SK-MEL-5 (cell line): ENCODE results near the gene PPP3CA. TPM values are rescaled to one million over a fixed set of nuclear protein-coding genes. Genes with fewer than 3 reads are reported as not detected.
A peak's percentile ranks its signal among the peaks of the same experiment; 100 is the strongest.
"Not testable (repeated sequence)": the region's sequence is repeated elsewhere in the genome, so short reads cannot be mapped to it uniquely, and the experiment has no call there.

Source experiments
- DNase-seq: peaks from one replicate; pipeline ENCODE4 v3.0.0-alpha.2; 2016; ENCODE audit warnings: low read depth, low spot score
- in situ Hi-C: cut with HindIII; loops from 2 replicates; pipeline ENCODE4 v1.10.0; 2016; ENCODE audit warnings: low sequenced_read_pairs, high pct_unique_total_duplicates, low pct_unique_long_range_greater_than_20kb
- total RNA-seq: library from RNA; depleted of rRNA; stranded (reverse); fragments of >200 nt; shearing (Covaris generic); gene quantifications from 2 replicates; pipeline ENCODE4 v1.2.3, GENCODE V29; 2014

The PPP3CA gene
- total RNA-seq, 1 experiment from 2014 or later: 9.7 TPM

DNA sequence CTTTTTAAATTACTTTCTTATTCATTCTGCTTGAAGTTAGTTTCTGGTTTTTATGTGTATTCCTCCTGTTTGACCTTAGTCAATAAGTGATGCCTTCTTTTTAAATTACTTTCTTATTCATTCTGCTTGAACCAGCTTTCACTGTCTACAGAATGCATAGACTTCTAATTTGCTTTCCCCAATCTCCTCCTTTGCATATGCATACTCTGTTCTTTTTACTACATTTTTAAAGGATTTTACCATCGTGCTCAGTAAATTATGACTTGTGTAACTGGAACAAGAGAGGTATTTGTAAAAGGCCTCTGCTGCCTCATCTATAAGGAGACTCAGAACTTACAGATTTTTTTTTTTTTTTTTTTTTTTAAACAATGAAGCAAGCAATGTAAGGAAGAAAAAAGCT lies 228.7 kb downstream of the PPP3CA start:
- DNase-seq: no peak
- in situ Hi-C loops: no loop called here

DNA sequence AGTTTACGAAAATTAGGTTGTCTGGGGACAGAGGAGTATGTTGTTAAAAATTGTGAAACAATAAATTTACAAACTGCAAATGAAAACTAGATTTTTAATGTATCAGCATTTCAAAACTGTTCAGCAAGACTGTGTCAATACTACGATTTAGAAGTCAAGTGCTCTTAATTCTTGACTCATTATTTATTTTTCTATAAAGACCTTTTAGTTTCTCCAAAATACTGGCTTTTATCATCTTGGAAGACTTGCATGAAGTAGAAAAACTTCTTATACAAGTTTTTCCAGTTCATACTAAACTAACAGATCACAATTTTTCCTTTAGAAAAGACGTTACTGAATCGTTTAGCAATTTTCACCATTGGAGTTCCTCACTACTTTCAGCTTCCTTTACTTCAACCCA lies 231.4 kb downstream of the PPP3CA start:
- no peak for DNase-seq
- in situ Hi-C loops: no loop called here

DNA sequence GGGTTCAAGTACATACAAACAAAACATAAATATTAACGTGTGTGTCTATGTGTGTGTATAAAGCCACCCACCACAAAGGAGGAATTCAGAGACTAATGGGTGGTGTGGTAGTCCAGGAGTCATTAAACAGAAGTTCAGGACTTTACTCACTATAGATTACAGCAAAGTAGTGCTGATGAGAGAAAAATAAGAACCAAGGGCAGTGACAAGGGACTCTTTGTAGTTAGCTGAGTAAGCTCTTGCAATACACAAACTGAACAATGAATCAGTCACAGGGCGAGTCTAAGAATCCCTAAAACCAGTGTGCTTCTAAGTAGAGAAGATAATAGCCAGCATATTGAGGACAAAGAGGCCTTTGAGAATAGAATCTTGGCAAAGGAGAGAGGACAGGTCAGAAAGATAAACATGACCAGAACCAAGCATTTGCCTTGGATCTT lies 232.4 kb downstream of the PPP3CA start:
- peak; percentile 96 for DNase-seq
- in situ Hi-C loops: no loop called here

DNA sequence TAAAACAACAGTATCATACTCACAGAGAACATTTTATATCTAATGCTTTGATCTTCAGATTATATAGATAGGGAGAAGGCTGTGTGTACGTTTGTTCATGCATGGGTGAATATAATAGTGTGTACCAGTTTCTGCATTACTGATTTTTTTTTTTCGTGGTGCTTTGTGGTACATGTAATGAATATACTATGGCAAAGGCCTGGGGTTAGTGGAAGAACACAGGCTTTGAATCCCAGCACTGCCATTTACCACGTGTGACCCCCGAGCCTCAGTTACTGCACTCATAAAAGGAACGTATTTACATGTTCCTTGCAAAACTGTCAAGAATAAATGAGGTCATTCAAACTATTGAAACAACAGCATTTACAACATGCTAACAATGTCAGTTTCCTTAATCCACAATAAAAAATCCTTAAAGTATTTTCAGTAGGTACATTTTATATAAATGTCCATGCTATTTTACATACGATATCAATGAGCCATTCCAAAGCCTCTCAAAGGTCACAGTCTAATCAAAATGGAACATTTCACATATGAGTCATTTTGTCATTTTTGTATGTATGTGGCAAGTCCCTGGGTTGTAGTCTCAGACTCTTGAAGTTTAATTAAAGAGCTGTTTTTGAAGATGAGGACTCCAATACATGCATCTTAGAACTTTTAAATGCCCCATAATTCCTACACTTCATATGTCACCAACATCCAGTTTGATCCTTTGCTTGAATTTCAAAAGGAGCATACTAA lies 242.8 kb downstream of the PPP3CA start:
- in situ Hi-C loops: no loop called here
- DNase-seq: no peak

DNA sequence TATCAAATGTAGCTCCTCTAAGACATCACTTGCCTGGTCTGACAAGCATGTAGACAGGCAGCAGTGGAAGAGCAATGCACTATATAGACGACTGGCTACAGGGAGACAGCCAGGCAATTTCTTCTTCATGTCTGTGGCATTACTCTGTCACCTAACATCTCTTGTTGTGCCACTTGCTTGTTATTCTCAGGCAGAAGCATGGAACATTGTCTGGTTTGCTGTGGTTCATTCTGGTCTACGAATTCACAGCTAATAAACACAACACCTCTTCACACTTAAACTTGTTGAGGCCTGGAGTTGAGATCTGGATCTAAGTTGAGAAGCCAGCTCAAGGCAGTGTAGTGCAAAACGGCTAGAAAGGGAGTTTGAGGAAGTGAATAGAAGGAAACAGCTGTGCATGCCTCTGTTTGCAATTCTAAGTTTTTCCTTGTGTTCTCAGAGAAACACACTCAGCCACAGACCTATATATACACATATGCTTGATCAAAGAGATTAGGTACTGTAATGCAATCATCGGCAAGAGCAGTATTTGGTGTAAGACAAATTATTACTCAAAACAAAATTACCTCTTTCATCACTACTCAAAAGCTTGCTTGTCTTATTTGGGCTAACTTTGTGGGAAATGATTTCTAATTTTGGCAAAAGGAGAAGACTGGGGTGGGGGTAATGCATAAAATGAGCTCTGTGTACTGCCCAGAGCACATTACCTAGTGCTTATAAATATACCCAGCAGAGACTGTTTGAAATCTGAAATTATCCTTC lies 243.8 kb downstream of the PPP3CA start:
- no peak for DNase-seq
- in situ Hi-C loops: no loop called here

DNA sequence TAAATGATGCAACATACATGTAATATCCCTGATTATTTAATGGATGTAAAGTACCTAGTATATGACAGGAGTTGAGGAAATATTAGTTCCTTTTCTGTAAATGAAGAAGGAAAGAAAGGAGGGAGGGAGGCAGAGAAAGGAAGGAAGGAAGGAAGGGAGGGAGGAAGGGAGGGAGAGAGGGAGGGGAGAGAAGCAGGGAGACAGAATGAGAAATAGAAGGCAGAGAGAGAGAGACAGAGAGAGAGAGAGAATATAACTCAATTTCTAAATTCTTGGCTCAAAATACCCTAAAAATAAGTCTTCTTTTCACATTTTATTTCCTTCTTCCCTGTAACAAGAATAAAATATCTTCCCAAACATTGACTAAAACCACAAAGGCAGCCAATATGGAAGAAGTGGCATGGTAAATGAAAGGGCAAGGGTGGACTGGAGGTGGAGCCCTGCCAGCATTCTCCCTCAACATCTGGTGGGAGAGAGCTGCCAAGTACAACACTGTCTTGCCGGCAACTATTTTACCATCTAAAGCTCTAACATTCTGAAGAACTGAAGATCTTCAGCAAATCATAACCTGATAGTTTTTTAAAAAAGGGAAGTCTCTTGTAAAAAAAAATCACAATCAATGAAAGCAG lies 245.1 kb downstream of the PPP3CA start:
- in situ Hi-C loops: no loop called here
- no peak for DNase-seq

DNA sequence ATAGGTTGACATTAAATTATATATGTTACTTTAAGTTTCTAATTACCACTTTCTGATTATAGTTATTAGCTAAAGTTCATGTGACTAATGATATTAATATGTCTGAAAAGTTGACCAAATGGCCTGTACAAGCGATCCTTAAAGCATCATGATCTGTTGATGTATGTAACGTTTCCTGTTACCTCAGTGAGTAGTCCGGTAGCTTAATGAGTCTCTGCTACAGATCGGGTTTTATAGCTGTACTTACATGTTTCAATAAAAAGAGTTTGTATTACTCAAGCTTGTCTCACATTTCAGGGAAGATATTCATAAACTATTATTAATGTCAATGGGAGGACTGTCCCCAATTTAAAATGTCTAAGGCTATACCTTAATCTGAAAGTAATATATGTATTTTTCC lies 246.3 kb downstream of the PPP3CA start:
- DNase-seq: no peak
- in situ Hi-C loops: no loop called here

DNA sequence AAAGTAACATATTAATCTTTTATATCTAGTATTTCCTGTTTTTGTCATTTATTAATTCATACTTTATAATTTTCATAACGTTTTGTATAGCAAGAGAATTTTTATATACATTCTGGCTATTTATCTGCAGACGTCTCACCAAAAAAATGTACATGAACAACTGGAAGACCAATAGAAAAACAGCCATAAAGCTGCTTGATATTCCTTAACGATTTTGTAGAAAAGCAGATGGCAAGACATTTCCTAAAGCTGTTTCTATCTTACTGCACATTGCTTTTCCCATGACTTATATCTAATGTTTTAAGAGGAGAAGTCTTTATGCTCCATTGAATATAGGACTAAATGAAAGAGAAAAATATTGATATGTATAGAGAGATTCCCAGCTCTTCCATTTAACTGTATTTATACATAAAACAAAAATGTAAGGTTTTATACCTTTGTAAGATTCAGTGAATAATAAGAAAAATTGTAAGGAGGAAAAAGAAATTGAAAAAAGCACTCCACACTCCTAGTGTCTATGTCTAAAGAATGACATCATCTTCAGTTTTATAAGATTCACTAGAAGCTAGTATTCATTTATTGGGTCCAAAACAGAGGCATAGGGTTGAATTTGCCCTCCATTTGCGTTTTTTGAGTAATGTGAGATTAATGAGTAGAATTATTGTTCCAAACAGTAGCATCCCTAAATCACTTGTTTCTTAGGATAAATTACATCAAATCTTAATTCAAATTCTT lies 248.5 kb downstream of the PPP3CA start:
- DNase-seq: no peak
- in situ Hi-C loops: no loop called here

DNA sequence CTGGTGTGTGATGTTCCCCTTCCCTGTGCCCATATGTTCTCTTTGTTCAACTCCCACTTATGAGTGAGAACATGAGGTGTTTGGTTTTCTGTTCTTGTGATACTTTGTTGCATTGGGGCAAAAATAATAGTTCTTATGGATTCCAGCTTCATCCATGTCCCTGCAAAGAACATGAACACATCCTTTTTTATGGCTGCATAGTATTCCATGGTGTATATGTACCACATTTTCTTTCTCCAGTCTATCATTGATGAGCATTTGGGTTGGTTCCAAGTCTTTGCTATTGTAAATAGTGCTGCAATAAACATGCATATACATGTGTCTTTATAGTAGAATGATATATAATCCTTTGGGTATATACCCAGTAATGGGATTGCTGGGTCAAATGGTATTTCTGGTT lies 254.7 kb downstream of the PPP3CA start:
- in situ Hi-C loops: not testable (repeated sequence)

DNA sequence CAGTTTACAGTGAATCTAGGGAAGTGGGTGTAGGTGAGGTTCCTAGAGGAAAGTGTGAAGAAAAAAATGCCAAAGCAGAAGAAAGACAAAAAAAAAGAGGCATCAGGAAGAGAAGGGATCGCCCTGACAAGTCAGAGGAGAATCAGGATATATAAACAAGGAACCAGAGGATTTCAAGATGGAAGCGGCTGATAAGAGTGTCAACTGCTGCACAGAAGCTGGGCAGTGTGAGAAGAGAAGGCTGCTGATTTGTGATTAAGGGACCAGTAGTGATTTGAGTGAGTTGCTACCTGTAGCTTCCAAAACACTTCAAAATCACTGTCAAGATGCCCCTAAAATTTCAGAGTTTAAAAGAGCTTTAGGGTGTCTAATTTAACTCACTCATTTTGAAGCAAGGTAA lies 258.2 kb downstream of the PPP3CA start:
- DNase-seq: no peak
- in situ Hi-C loops: no loop called here

More for the DNA sequence above, 254.7 kb downstream of the PPP3CA start:
- DNase-seq: not testable (repeated sequence)

DNA sequence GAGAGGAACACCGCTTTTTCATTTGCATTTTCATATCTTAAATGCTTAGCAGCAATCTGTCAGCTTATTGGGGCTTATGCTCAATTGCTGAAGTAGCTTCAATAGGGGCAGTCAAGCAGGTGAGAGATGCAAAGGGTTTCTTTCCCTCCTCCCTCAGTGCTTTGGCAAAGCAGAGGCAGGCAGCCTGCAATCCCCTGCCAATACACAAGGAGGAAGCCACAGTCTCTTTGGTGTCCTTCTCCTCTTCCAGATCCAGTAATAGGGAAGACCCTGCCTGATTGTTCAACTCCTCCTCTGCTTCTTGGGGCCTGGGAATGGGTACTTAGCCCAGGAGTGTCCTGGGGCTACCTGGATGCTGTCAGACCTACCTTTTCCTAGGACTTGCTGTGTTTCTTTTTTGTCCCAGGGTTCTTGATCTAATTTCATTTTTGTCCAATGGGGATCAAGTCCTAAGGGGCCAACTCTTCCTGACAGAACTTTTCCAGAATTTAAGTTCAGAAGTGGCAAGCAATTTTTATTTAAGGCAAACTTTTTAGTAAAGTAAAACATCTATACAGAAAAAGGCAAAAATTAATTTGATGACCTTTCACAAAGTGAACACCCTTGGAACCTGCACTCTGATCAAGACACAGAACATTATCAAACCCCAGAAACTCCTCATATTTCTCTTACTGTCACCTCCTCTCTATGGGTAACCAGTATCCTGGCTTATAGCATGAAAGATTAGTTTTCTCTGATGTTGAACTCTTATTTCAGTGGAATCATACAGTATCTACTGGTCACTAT lies 260.3 kb downstream of the PPP3CA start:
- in situ Hi-C loops: no loop called here
- peak; percentile 42 for DNase-seq

DNA sequence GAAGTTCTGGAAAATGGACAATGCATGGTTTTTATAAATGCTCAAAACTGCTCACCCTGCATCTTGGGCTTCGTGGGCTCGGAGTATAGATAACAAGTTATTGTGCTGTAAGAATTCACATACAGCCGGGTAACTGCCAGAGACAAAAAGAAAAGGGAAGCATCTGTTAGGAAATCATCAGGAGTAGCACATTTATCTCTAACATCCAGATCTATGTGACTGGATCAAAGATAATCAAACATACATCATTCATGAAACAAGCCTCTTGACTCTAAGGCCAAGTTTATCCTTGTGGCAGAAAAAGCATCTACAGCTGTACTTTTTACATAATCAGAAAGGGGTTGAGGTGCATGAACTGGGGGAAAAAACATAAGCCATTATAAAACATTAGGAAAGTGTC lies 264.2 kb downstream of the PPP3CA start:
- DNase-seq: no peak
- in situ Hi-C loops: no loop called here

DNA sequence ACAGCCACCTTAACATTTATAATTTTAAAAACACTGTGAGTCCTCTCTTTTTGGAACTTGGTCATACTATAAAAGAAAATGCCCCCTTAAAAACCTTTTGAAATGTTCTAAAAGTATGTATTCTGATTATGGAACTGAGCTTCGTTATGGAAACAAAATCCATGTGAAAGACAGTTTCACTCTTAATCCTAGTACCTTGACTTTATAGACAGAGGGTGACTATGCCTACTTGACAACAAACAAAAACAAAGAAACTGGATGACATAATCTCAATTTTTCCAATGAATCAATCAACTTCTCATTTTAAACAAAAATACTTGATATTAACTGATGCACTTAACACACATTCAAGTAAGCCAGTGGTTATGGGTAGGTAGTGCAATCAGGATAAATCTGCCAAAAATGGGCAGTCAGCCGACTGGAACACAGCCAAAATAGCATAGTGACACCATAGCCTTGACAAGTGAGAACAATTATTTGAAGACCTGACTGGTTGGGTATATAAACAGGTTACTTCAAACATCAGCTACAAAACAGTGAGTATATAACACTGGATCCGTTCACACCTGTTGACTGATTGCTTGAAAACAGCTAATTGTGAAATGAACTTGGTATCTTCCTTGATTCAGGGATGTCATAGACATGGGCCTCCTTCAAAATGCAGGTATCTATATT lies 265.5 kb downstream of the PPP3CA start:
- in situ Hi-C loops: no loop called here
- no peak for DNase-seq

DNA sequence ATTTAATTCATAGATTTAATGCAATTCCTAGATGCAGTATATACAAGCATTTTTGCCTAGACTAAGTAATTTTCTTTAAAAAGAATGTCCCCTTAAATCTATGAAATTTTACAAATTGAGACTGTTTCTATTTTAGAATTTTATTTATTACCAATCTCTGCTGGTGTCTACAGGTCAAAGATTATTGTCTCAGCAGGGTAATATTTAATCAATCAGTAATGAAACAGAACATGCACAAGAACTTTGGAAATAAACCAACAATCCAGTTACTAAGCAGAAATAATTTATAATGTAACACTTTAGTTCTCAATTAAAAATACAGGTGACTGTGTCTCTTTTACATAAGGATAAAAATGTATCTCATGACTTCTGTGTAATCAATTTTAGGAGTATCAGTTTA lies 266.2 kb downstream of the PPP3CA start:
- no peak for DNase-seq
- in situ Hi-C loops: no loop called here

DNA sequence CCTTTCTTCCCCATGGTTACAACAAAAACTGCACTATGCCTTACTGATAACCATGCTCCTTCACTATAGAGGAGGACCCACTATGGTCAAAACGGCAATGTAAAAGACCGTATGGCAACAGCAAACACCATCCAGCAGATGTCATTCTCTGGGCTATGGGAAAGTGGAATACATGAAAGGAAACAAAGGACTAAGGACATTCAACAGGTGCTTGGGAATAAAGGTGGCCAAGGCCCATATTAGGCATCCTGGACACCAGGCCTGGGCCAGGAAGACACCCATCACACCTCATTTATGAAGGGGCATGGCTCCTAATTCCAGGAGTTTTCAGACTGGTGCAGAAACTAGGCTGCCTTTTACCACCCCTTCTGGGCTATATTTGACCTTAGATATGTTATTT lies 268.4 kb downstream of the PPP3CA start:
- in situ Hi-C loops: no loop called here
- DNase-seq: no peak

DNA sequence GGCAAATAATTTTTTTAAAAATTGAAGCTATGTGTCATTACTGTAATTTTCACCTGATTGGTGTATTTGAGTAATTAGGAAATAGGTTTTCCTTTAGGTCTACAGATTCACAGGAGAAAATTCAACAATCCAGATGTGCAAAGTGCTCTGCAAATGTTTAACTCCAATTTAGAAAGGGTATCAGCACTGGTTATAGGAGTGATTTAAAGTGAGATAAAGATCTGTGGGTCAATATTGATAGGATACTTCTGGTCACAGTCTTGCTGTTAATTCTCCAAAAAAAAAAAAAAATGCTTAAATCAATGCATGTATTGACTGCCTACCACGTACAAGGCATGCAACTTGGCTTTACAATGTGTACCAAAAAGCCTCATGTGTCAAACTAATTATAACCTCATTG lies 271.3 kb downstream of the PPP3CA start:
- in situ Hi-C loops: no loop called here

DNA sequence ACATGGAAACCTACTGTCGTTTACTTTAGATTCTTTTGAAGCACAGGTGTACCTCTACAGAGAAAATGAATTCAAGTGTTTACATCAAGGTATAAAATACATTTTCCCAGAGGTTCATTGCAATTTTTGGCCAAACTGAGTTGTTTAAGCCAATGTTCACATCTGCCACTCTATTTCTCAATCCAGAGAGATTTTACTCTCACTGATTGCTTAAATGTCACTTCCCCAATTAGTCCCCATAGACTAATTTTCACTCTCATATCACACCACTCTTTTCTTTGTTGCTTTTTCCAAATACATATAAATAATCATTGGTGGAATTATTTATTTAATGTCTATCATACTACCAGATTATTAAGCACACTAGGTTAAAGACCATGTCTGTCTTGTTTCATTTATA lies 271.8 kb downstream of the PPP3CA start:
- DNase-seq: no peak
- in situ Hi-C loops: no loop called here

More for the DNA sequence above, 271.3 kb downstream of the PPP3CA start:
- DNase-seq: no peak
